GM18511 (cell line): ENCODE measurements around the gene MUC13.
A peak's percentile ranks its signal among the peaks of the same experiment; 100 is the strongest.

Experiments
- ATAC-seq: cut with Tn5 transposase; IDR thresholded peaks from one replicate; pipeline ENCODE4 v1.9.1; 2021; ENCODE audit warnings: mild to moderate bottlenecking, moderate library complexity; ENCODE audit not compliant: unreplicated experiment

Gene MUC13

DNA sequence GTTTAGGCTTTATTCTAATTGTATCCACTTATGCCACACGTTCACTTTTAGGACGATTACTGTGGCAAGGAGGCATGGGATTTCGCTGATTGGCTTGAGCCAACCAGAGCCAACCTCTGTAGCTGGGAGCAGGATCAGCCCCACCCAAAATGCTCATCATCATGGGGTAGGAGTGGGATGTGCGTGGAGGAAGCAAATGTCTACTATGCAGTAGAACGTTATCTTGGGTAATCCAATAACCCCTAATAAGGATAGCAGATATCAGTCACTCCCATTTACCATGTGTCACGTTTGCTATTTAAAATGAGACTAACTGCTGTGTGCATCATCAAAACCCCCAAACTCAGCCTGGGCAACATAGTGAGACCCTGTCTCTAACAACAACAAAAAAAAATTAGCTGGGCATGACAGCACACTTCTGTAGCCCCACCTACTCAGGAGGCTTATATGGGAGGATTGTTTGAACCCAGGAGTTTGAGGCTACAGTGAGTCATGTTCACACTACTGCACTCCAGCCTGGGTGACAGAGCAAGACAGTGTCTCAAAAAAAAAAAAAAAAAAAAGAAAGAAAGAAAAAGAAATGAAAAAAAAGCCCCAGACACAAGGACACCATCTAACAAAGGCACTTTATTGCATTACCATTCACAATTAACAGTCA is 29.6 kb downstream of the MUC13 start:
- ATAC-seq = no peak

DNA sequence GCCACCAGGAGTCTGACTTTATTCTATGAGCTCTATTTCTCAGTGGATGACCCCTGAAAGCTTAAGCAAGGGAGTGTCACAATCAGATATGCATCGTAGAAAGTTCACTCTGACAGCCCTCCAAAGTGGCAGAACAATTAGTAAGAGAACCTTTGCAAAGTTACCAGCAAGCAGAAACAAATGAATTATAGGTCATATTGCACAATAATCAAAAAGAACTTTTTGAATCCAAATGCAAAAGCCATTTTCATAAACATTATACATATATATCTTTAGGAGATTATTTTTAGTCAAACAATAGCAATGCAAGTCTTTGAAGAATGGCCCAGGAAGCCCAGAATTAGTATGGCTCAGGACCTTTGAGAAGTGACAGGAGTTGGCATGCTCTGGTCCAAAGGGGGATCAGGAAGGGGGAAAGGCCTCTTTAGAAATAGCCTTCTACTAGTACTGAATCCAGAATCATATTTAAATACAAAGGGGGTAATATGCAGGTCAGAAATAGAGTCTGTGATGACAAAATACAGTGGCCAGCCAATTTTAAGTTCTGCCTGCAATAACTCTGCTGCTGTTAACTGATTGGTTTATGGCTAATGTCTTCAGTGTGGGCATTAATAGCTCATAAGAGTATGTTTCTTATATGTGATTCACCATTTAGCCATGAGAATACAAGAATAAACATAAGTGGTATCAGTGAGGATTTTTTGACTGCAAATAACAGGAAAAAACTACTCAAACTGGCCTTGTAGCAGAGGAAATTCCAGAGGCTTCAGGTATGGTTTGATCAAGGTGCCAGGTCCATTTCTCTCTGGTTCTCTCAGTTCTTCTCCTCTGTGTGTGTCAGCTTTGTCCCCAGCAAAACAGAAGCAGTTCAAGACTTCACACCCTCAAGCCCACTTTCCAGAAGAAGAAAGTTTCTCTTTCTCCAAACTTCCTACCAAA is 30.4 kb downstream of the MUC13 start:
- no peak for ATAC-seq

DNA sequence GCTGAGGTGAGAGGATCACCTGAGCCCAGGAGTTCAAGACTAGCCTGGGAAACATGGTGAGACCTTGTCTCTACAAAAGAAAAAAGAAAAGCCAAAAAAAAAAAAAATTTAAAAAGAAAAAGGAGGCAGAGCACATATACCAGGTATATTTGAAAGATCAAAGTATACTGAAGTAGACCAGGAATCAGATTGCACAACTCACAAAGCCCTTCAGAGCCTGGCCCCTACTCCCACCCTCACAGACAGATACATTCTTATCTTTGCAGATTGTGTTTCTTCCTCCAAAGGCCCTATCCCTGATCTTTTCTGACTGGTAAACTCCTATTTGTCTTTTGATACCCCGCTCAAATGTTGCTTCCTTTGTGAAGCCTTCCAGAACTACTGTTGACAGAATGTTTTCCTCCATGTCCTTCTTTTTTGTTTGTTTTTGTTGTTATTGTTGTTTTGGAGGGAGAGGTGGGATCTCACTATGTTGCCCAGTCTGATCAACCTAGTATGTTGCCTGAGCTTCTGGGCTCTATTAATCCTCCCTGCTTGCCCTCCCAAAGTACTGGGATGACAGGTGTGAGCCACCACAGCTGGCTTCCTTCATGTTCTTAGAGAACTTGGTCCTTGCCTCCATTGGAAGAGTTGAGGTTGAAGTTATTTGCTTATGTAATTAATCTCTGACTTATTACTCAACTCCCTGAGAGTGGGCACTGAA is 37.6 kb downstream of the MUC13 start:
- ATAC-seq = no peak

DNA sequence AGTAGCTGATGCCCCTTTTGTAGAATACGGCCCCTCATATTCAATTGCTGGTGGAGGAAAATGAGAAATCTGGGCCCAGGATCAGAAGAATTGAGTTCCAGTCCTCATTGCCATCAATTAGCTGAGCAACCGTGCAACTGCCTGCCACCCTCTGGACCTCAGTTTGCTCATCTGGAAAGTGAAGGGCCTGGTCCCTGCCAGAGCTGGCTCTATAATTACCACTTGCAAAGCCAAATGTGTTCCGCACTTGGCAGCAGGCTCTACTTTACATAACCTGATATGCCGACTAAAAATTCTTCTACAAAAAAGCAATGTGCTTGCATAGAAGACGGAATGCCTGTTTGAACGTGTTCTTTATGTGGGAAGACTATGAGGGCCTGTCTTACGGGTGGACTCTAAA is 38.8 kb downstream of the MUC13 start:
- ATAC-seq = no peak

DNA sequence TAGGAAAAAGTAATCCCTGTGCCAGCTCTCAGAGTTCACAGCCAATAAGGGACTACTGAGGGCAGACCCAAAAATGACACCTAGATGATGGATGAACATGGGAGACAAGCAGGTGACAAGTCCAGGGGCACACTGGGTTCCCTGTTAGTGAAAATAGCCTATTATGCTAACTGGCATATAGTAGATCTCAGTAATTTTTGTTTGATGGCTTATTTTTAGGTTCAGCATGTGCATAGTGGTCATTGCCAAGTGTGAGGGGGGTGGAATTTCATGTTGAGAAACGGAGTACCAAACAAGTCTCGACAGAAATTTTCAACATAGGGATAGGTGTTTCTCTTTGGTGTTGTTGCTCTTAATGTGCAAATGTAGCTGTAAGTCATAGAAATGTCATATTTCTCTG is 41.0 kb downstream of the MUC13 start:
- ATAC-seq = no peak

DNA sequence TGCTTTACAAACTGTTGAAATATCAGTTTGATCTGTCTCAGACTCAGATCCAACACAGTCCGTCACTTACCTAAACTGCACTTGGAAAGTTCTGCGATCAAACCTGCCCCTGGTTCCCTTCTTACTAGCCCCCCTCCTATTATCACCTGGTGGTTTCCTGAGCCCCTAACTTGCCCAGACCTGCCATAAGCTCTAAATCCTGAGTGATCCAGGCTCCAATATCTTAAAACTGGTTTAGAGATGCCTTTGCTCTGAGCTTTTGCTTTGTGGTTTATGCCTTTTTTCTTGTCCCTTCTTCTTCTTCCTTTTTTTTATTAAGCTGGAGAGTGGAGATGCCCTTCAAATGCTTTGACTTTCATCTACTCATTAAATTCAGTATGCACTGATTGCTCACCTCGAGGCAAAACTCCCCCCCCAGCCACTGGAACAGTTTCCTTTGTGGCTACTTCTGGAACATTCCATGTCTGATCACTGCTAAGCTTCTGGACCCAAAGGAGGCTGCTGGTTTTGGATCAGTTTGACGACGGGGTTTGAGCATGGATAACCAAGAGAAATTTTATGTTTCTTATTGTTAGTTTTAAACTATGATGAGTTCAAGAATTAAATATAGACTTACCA is 43.9 kb downstream of the MUC13 start:
- ATAC-seq = no peak

DNA sequence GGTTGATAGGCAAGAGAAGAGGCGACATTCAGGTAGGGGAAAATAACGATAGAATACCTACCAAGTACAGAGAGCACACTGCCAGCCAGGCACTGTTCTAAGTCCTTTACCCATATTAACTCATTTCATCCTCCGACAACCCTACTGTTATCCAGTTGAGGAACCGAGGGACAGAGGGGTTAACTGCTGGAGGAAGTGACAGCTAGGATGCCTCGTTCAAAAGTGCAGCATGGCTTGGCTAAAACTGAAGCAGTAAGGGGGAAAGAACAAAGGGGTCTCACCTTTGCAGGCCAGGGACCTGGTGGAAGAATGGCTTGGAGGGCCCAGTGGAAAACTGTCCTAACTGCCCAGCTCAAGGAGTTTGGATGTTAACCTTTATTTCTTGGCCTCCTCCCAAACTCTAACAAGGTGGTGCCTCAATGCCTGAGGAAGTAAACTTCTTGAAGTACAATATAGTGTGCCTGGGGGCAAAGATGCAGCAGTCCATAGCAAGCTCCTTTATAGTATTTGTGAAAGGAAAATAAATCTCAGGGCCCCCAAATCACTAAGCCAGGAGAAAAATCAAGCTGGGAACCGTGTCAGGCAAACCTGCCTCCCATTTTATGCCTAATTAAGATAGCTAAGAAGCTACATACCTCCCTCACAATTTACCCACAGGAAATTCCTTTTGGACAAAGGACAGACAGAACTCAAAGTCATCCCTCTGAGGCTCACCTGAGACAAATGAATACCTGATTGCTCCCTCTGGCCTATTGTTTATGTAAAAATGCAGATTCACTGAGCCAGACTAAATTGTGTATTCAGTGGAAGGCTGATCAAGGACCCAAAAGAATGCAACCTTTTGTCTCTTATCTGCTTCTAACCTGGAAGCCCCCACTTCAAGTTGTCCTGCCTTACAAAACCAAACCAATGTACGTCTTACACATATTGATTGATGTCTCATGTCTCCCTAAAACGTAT is 45.8 kb downstream of the MUC13 start:
- no peak for ATAC-seq

DNA sequence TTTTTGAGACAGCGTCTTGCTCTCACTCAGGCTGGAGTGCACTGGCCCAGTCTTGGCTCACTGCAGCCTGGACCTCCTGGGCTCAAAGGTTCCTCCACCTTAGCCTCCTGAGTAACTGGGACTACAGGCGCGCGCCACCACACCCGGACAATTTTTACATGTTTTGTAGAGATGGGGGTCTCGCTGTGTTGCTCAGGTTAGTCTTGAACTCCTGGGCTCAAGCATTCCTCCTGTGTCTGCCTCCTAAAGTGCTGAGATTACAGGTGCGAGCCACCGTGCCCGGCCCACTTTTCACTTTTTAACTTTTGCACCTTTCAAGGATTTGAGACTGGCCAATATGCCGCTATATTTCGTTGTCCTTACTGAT is 46.6 kb downstream of the MUC13 start:
- no peak for ATAC-seq

DNA sequence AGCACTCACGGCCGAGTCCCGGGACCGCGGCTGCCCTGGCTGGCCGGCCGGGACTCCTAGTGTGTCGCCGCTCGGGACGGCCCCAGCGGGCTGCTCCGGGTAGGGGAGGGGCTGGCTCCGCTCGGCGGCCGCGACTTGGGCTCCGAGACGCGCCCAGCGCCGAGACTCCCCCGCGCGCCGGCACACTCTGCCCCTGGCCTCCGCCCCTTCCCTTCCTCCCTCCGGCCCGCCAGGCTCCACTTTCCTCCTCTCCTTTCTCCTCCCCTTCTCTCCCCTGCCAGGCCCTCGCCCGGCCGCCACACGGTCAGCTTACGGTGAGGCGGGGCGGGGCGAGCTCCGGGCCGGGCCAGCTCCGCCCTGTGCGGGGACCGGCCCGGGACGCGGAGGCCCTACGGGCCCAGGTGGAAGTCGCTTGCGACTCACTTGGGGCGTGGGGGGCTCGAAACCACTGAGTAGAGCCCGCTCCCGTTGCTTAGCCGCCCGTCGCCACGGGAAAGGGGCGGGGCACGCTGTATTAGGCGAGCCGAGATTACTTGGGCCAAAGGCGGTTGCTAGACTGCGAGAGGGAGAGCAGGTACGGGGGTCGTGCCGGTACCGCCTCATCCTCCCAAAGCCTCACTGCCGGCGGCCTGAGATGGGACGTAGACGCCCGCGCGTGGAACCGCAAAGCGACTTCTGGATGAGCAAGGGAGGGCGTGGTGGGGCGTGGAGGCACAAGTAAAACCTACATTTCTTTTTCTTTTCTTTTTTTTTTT is 47.2 kb downstream of the MUC13 start, which contains the start of gene ITGB5:
ITGB5 (minus strand) TSS at position 189 of the 755 bp plus-strand sequence. CDS start 365 bp downstream, outside the sequence.
- peak; percentile 72 for ATAC-seq

DNA sequence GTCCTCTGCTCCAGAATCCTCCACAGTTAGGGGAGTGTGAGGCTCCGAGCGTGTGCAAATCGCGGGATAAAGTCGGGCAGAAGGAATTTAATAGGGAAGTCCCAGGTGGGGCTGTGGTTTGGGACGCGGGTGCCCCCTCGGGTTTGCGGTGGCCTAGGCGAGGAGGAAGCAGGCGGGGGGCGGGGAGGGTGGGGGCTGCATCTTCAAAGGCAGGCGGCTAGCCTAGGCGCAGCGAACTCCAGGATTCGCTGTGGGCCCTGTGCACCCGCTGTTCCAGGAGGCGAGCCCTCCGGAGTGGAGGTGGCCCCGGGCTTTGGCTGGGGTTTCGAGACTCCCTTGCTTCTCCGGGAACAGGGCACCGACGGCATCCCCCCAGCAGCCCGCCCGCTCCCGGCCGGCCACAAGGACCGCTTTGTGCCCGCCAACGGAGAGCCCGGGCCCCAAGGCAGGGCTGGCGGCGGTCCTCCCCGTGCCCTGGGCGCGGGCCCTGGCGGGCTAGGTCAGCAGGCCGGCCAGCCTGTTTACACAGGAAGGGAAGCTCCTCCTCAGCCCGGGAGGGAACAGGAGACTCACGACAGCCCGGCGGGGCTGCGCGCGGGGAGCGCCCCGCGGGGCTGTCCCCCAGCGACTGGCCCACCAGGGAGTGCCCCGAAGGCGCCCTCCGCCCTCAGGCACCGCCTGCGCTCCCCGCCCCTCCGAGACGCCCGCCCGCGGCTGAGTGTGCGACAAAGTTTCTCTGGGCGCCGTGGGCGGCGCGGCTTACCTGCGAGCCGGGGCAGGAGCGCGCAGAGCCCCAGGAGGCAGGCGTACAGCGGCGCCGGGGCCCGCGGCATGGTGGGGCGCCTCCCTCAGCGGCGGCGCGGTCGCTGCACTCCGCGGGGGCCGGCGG is 48.1 kb downstream of the MUC13 start:
- ATAC-seq = peak; percentile 55

DNA sequence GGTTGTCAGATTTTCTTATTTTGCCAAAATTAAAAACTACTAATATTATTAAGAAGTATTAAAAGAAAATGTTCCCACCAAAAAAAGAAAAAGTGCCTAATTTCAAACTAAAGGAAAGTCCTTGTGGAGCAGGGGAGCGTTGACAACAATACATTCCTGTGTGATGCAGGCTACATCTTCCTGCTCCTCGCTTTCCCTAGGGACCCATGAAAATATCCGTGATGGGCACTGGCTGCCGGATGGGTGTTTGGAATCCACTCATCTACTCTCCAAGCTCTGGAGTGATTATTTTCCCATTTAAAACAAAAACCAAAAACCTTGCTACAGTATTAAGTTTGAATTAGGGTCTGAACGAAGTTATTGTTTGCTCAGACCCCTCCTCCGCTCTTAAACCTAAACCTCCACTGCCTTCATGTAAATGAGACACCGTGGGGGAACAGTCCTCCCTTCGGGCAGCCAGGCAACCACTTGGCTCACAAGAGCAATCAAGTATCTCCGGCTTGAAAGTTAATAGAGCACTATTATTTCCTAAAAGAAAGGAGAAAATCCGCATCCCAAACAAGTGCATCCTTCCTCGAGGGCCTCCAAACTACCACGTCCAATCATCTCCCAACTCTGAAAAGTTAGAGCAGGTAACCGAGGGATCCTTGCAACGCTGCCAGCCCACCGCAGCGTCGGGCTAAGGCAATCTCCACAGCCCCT is 48.9 kb downstream of the MUC13 start:
- ATAC-seq = no peak

DNA sequence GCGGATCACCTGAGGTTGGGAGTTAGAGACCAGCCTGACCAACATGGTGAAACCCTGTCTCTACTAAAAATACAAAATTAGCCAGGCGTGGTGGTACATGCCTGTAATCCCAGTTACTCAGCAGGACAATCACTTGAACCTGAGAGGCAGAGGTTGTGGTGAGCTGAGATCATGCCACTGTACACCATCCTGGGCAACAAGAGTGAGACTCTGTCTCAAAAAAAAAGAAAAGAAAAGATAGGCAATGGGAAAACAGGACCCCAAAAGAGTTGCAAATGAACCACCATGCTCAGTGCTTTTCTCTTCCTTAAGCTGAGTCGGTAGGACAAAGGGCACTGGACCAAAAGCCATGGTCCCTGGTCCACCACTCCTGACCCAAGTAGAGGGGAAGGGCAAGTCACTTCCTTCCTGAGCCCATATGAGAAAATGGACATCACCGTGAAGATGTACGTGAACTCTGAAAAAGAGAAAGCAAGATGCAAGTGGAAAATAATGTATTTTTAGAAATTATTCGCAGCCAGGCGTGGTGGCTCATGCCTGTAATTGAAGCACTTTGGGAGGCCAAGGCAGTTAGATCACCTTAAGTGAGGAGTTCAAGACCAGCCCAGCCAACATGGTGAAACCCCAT is 50.0 kb downstream of the MUC13 start:
- ATAC-seq = no peak

DNA sequence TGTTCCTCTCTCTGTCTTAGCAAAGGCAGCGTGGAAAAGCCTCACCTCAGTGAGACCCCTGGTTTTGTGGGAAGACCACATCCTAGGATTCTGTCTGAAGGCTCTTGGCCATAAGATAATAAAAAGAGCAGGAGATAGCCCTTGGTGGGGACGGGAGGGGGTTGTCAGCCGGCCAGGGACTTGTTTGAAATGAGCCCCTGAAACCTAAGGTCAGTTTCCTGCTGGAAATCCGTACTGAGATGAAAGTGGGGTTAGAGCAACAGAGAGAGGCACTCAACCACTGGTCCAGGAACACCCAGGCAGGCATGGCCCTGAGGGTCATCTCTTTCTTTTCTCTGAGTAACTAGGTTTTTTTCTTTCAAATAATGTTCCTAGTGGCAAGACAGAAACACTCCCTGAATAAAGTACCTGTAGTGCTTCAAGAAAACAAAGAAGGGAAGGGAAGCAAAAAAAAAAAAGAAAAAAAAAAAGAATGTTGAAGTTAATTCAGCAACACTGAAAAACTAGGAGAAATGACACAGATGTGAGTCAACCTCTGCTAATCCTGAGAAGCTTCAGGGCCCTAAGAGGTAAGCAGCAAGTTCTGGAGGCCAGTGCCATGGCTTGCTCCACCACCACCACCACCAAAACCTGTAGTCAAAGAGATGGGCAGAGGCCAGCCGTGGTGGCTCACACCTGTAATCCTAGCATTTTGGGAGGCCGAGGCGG is 50.6 kb downstream of the MUC13 start:
- ATAC-seq = no peak

DNA sequence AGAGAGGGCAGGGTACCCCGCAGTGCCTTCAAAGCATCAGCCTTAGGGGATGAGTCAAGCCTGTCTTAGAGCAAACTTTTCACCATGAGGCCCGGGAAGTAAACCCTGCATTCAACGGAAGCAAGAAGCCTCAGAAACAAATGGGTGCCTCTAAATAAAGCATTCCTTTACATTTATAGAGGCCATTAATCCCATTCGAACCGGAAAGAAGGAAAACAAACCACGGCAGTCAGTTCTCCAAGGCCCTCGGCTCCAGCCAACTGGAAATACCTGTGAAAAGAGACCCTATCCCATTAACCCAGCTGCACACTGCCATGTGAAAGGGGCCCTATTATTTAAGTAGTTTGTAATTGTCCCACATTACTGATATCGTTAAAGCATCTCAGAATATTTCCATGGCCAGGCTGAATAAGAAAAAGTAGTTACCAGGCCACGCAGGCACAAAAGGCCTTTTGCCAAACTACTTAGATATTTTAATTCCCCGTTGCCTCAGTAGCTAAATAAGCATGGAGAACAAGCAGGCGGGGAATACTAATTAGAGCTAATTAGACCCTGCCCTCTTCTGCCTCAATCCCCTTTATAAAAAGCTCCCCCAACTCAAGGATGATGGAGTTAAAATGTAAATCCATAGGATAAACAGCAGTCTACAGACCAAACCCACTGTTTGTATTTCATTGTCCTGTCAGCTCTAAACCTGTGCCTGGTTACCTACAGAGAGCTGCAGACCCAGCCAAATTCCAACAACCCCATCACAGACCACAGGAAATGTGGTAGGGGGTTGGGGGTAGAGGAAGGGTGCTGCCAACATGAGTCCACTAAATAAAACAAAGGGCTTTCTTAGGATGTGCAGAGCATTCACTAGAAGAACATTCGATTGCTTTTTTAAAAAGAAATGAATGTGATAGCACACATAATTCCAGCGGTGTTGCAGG is 51.5 kb downstream of the MUC13 start:
- no peak for ATAC-seq

DNA sequence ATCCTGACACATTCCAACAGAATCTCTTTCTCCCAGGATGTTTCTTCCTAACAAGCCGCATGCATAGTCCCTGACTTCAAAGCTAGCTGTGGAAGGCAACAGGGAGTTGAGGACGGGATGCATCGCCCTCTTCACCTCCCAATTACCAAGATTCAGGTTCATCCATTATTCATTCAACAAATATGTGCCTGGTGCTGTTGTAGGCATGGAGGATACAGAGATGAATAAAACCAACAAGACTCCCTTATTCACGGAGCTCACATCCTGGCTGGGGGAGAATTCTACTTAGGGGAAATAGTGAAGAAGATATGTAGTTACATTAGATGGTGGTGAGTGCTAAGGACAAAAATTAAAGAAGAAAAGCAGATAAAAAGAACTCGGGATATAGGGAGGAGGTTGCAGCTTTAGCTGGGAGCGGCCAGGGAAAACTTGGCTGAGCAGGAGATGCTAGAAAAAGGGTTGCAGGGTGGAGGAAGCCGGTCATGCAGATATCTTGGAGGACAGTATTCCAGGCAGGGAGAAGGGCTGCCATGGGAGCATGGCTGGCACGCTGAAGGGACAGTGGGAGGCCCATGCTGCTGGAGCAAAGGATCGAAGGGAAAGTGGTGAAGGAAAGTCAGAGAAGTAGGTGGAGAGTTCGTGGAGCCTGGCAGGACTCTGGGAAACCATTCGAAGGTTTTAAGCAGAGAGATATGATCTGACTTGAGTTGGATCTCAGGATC is 52.4 kb downstream of the MUC13 start:
- no peak for ATAC-seq
